K562 (cell line): ENCODE results near the gene PPDPF. TPM values are rescaled to one million over a fixed set of nuclear protein-coding genes. Genes with fewer than 3 reads are reported as not detected.

Experiments
- ARID4B ChIP-seq: sonication (generic); formaldehyde crosslinking; IDR thresholded peaks from 2 replicates; pipeline ENCODE4 v1.8.0; 2022; ENCODE audit warnings: mild to moderate bottlenecking, missing genetic modification reagents
- DMBX1 ChIP-seq: fragments of 250-450 bp; sonication (Bioruptor Pico); IDR thresholded peaks from 2 replicates; pipeline ENCODE4 v1.8.0; 2022; ENCODE audit warnings: inconsistent platforms, mild to moderate bottlenecking, moderate library complexity, borderline replicate concordance
- E2F3 ChIP-seq: fragments of 250-450 bp; sonication (Bioruptor Pico); IDR thresholded peaks from 2 replicates; pipeline ENCODE4 v1.4.0; 2020; ENCODE audit warnings: mild to moderate bottlenecking
- FOXK2 ChIP-seq, 2 experiments: fragments of 450-650 bp; IDR thresholded peaks in 1 of 2; conservative IDR thresholded peaks in 1 of 2; 2 replicates each; pipeline ENCODE4 v1.6.1; 2016; ENCODE audit warnings: low read depth in 2 of 2, mild to moderate bottlenecking in 1 of 2
- GATAD2A ChIP-seq: fragments of 450-650 bp; IDR thresholded peaks from 2 replicates; pipeline ENCODE4 v1.6.1; 2017
- KLF6 ChIP-seq: fragments of 250-450 bp; sonication (Bioruptor Pico); IDR thresholded peaks from 2 replicates; pipeline ENCODE4 v1.4.0; 2020; ENCODE audit warnings: mild to moderate bottlenecking, moderate library complexity, borderline replicate concordance
- MYC ChIP-seq, 2 experiments: fragments of 250-450 bp in 1 of 2; sonication (Bioruptor Pico) in 1 of 2; IDR thresholded peaks; 2 replicates each; pipeline versions ENCODE4 v1.5.1 to v1.6.1; 2012 to 2021; ENCODE audit warnings: low read depth in 2 of 2, borderline replicate concordance in 1 of 2, improper control_type of control experiment in 1 of 2, low read length in 1 of 2, mild to moderate bottlenecking in 1 of 2, moderate library complexity in 1 of 2
- NFIC ChIP-seq: fragments of 450-650 bp; IDR thresholded peaks from 2 replicates; pipeline ENCODE4 v1.6.1; 2017; ENCODE audit warnings: mild to moderate bottlenecking, inconsistent platforms
- RBM22 ChIP-seq: fragments of 200-400 bp; formaldehyde crosslinking; IDR thresholded peaks from 2 replicates; pipeline ENCODE4 v1.6.1; 2018; ENCODE audit warnings: low read length, low read depth; ENCODE audit not compliant: poor library complexity, severe bottlenecking
- SAP30 ChIP-seq: fragments of 200-600 bp; sonication (generic); IDR thresholded peaks from 2 replicates; pipeline ENCODE4 v1.6.1; 2012; ENCODE audit warnings: borderline replicate concordance, low read depth, mild to moderate bottlenecking, moderate library complexity, low read length, control low read depth, inconsistent platforms; ENCODE audit not compliant: insufficient read depth, poor library complexity, severe bottlenecking
- THRA ChIP-seq: fragments of 450-650 bp; IDR thresholded peaks from 2 replicates; pipeline ENCODE4 v1.6.1; 2017; ENCODE audit warnings: mild to moderate bottlenecking, moderate library complexity
- U2AF2 ChIP-seq: fragments of 200-400 bp; formaldehyde crosslinking; optimal IDR thresholded peaks from 2 replicates; pipeline ENCODE3; 2017; ENCODE audit warnings: low read depth, mild to moderate bottlenecking, low read length
- ZC3H4 ChIP-seq: sonication (generic); formaldehyde crosslinking; IDR thresholded peaks from 2 replicates; pipeline ENCODE4 v1.9.0; 2021; ENCODE audit warnings: missing genetic modification reagents, borderline replicate concordance
- ZFPM2 ChIP-seq: fragments of 250-450 bp; sonication (Bioruptor Pico); IDR thresholded peaks from 2 replicates; pipeline ENCODE4 v1.5.1; 2022; ENCODE audit warnings: mild to moderate bottlenecking
- ZNF140 ChIP-seq: fragments of 250-450 bp; sonication (Bioruptor Pico); IDR thresholded peaks from 2 replicates; pipeline ENCODE4 v1.8.0; 2021; ENCODE audit warnings: moderate library complexity, mild to moderate bottlenecking, inconsistent platforms
- ZNF174 ChIP-seq: fragments of 250-450 bp; sonication (Bioruptor Pico); IDR thresholded peaks from 2 replicates; pipeline ENCODE4 v1.4.0; 2020; ENCODE audit warnings: mild to moderate bottlenecking
- ZNF274 ChIP-seq: IDR thresholded peaks from 2 replicates; pipeline ENCODE4 v1.6.1; 2011; ENCODE audit warnings: low read depth, mild to moderate bottlenecking, low read length, moderate library complexity, borderline replicate concordance
- ZNF277 ChIP-seq: fragments of 250-450 bp; sonication (Bioruptor Pico); IDR thresholded peaks from 2 replicates; pipeline ENCODE4 v1.8.0; 2022; ENCODE audit warnings: inconsistent platforms, mild to moderate bottlenecking, moderate library complexity, borderline replicate concordance
- ZNF511 ChIP-seq: sonication (generic); formaldehyde crosslinking; IDR thresholded peaks from 2 replicates; pipeline ENCODE4 v1.8.0; 2022; ENCODE audit warnings: mild to moderate bottlenecking, missing genetic modification reagents
- ZSCAN29 ChIP-seq: fragments of 450-650 bp; IDR thresholded peaks from 2 replicates; pipeline ENCODE4 v1.6.1; 2017
- polyA plus RNA-seq, 8 experiments: library from polyadenylated mRNA; depleted of rRNA in 4 of 8; stranded (reverse) in 5 of 8; unstranded in 3 of 8; fragments of >200 nt; fragmentation: Nextera tagmentation in 2 of 8; fragmentation: Illumina TruSeq in 1 of 8; extraction: Ambion mirVana in 2 of 8; extraction: Trizol in 1 of 8; gene quantifications; 2 replicates each; pipeline versions ENCODE4 v1.2.1 to v1.2.3, GENCODE V29; 2011 to 2014; ENCODE audit warnings: inconsistent platforms in 1 of 8, missing spikeins in 1 of 8
- total RNA-seq, 7 experiments: library from RNA; depleted of rRNA in 6 of 7; stranded (reverse); fragments of >200 nt in 6 of 7; fragmentation: Illumina TruSeq in 2 of 7; extraction: Trizol in 2 of 7; gene quantifications; 2 replicates each; pipeline versions ENCODE4 v1.2.1 to v1.2.3, GENCODE V29; 2011 to 2021; ENCODE audit warnings: low replicate concordance in 1 of 7

PPDPF gene
- total and polyA plus RNA-seq, 9 of the 15 experiments (the other 6 are each of a cell fraction or from before 2014, with no cell fraction given): 0.77 to 233 (median 10.5) TPM

GRCh38 chr20:63495741-63496595, 24.6 kb upstream of the PPDPF start (continued):
- TF ChIP-seq ARID4B (CRISPR knock-in tag): 0 out of 2 replicates have a peak, but pooled peaks have one; percentile 40
- TF ChIP-seq ZNF277 (CRISPR knock-in tag): no peak
- TF ChIP-seq DMBX1: no peak
- TF ChIP-seq NFIC: no peak
- no peak for TF ChIP-seq ZFPM2 (CRISPR knock-in tag)
- TF ChIP-seq SAP30: no peak
- no peak for TF ChIP-seq ZSCAN29
- TF ChIP-seq KLF6 (CRISPR knock-in tag): no peak
- no peak for TF ChIP-seq MYC (IDR thresholded peaks at IDR 0.05; ENCODE audit: low read depth, low read length)
- TF ChIP-seq MYC (CRISPR knock-in tag; IDR thresholded peaks at IDR 0.05; ENCODE audit: borderline replicate concordance, low read depth): no peak
- no peak for TF ChIP-seq ZNF140 (CRISPR knock-in tag)
- TF ChIP-seq U2AF2: no peak
- peak; percentile 71; the same call in 1 of the 2 replicates for TF ChIP-seq ZNF511 (CRISPR knock-in tag)
- TF ChIP-seq FOXK2 (conservative IDR thresholded peaks at IDR 0.05 in 1 of 2, IDR thresholded peaks at IDR 0.05 in 1 of 2; ENCODE audit: low read depth in 2 of 2): no peak
- TF ChIP-seq ZC3H4 (CRISPR knock-in tag): no peak
- no peak for TF ChIP-seq ZNF274
- TF ChIP-seq THRA: no peak
- TF ChIP-seq GATAD2A: no peak
- TF ChIP-seq E2F3 (CRISPR knock-in tag): no peak
- no peak for TF ChIP-seq ZNF174
- no peak for TF ChIP-seq RBM22
